ENCODE measurements around the gene PNLDC1. TPM values are rescaled to one million over a fixed set of nuclear protein-coding genes. Genes with fewer than 3 reads are reported as not detected.

The PNLDC1 gene
- total and polyA plus RNA-seq, 9 of the 15 experiments (the other 6 are each of a cell fraction or from before 2014, with no cell fraction given), result 0.12 TPM; not detected in 8

GRCh38 chr6:159790149-159790955 is 9.7 kb upstream of the PNLDC1 start, which contains the start of gene MRPL18 (continued):
- TF ChIP-seq HOXB6 (CRISPR knock-in tag; IDR thresholded peaks at IDR 0.05; ENCODE audit: borderline replicate concordance), result no peak
- TF ChIP-seq CBX2 (IDR thresholded peaks at IDR 0.05; ENCODE audit: insufficient read depth, low read length, poor library complexity, severe bottlenecking), result no peak
- TF ChIP-seq ZNF143 (CRISPR knock-in tag; IDR thresholded peaks at IDR 0.05), result no peak
- TF ChIP-seq C11orf30 (IDR thresholded peaks at IDR 0.05; ENCODE audit: low read depth), result peak; percentile 81
- 0 out of 6 replicates have a peak, but pooled peaks of 1 of the 3 experiments have one; percentile 6 for TF ChIP-seq CTCF (IDR thresholded peaks at IDR 0.05 in 2 of 3, conservative IDR thresholded peaks at IDR 0.05 in 1 of 3; ENCODE audit: insufficient read depth in 2 of 3, low read depth in 1 of 3, low read length in 3 of 3)
- no peak for TF ChIP-seq ZNF23 (CRISPR knock-in tag; IDR thresholded peaks at IDR 0.05)
- TF ChIP-seq ZNF165 (CRISPR knock-in tag; IDR thresholded peaks at IDR 0.05; ENCODE audit: borderline replicate concordance), result no peak
- no peak; a peak in 1 of 4 replicates for TF ChIP-seq TEAD1 (CRISPR knock-in tag; IDR thresholded peaks at IDR 0.05)
- no peak for TF ChIP-seq PHTF2 (CRISPR knock-in tag; IDR thresholded peaks at IDR 0.05)
- no peak for TF ChIP-seq ZBTB33 (CRISPR knock-in tag; IDR thresholded peaks at IDR 0.05)
- no peak for TF ChIP-seq ZBTB8A (IDR thresholded peaks at IDR 0.05; ENCODE audit: partially characterized antibody)
- no peak for TF ChIP-seq HES1 (IDR thresholded peaks at IDR 0.05; ENCODE audit: low read depth)
- TF ChIP-seq ZNF398 (CRISPR knock-in tag; IDR thresholded peaks at IDR 0.05), result no peak
- no peak for TF ChIP-seq ARHGAP35 (IDR thresholded peaks at IDR 0.05; ENCODE audit: partially characterized antibody)
- no peak for TF ChIP-seq RUNX1 (IDR thresholded peaks at IDR 0.05; ENCODE audit: low read depth)
- no peak for TF ChIP-seq MEIS2 (IDR thresholded peaks at IDR 0.05; ENCODE audit: partially characterized antibody)
- no peak; the same call in 1 of the 2 replicates for TF ChIP-seq SAFB (IDR thresholded peaks at IDR 0.05; ENCODE audit: borderline replicate concordance, low read depth, low read length)
- TF ChIP-seq SETDB1 (IDR thresholded peaks at IDR 0.05; ENCODE audit: low read length), result no peak
- peak; percentile 72 for TF ChIP-seq PHF8 (IDR thresholded peaks at IDR 0.05; ENCODE audit: borderline replicate concordance, low read length)
- TF ChIP-seq ZNF512 (tag; IDR thresholded peaks at IDR 0.05), result no peak
